Measurements from ENCODE around the gene PORCN. TPM values are rescaled to one million over a fixed set of nuclear protein-coding genes. Genes with fewer than 3 reads are reported as not detected.
A peak's percentile ranks its signal among the peaks of the same experiment; 100 is the strongest.

PORCN gene
- total and polyA plus RNA-seq, 9 of the 15 experiments (the other 6 are each of a cell fraction or from before 2014, with no cell fraction given), result 0.34 to 5.1 (median 2.8) TPM

- Histone ChIP-seq H4K20me1 (replicated peaks; ENCODE audit: control insufficient read depth, insufficient read depth, low read length) (no peaks in the 10 kb centered on the region), H3K4me2 (ENCODE audit: insufficient read depth, low read length) (no peak overlapping the region), H3K9me3 (replicated peaks; ENCODE audit: control insufficient read depth, insufficient read depth, low read depth, low read length) (no peaks in the 10 kb centered on the region), H3K4me3 (no peak overlapping the region), H3K9me1 (ENCODE audit: control insufficient read depth, insufficient read depth, low read length) (peaks cover 4% of the 10 kb centered on the region), H3K9ac (ENCODE audit: insufficient read depth in 1 of 2, low read depth in 2 of 2, low read length in 2 of 2) (no peak overlapping the region), H2AFZ (ENCODE audit: low read depth, low read length) (no peak overlapping the region), H3K27me3 (ENCODE audit: control insufficient read depth in 2 of 2, insufficient read depth in 2 of 2, low read length in 2 of 2) (no peaks in the 10 kb centered on the region), H3K36me3 (ENCODE audit: control insufficient read depth, insufficient read depth, low read length) (peaks cover 10% of the 10 kb centered on the region; the same call in 2 of the 3 replicates), H3K27ac (ENCODE audit: extremely low read depth, low read depth, low read length) (no peak overlapping the region), H3K79me2 (ENCODE audit: control insufficient read depth, insufficient read depth, low read length) (no peaks in the 10 kb centered on the region), H3K4me1 (replicated peaks in 1 of 2; ENCODE audit: control insufficient read depth in 2 of 2, insufficient read depth in 2 of 2, low read length in 2 of 2) (peaks cover 5 to 21% of the 10 kb centered on the region in 2 experiments; a peak in 4 of 5 replicates)
- POLR2A ChIA-PET, result no interaction called here
- FAIRE-seq (no peak), DNase-seq (ENCODE audit: extremely low read depth in 1 of 4, low spot score in 3 of 4) (no peak), ATAC-seq (no peak)
- TF ChIP-seq ZNF146 (CRISPR knock-in tag; IDR thresholded peaks at IDR 0.05; ENCODE audit: unreplicated experiment), result no peak
- WGBS (ENCODE audit: insufficient coverage, low coverage, missing lambda C conversion rate), result 54% methylated on average over 8 of the region's 8 CpGs
- BruUV-seq (replicated peaks), result no TSS peak
- CTCF ChIA-PET (ENCODE audit: low intra/inter-chr PET ratio), result no interaction called here
- in situ Hi-C loops (cut with MboI), result loop anchor here (5.0 to 25.0 kb wide), 2 partner anchors 408 to 628 kb away; no protein-coding TSS in a partner anchor
- intact Hi-C loops (cut with micrococcal nuclease), result loop anchor here (10.0 kb wide), 1 partner anchor 656 kb away; the partner anchor contains the start of gene ZNF81
These were observed 18.1 kb upstream of the PORCN start for GRCh38 chrX:48490661-48491060.

GRCh38 chrX:48491809-48492208, 17.0 kb upstream of the PORCN start:
- Histone ChIP-seq H3K27ac (ENCODE audit: extremely low read depth, low read depth, low read length) (peak overlapping the region; percentile 12; the same call in 1 of the 3 replicates), H3K9me1 (ENCODE audit: control insufficient read depth, insufficient read depth, low read length) (peaks cover 4% of the 10 kb centered on the region), H2AFZ (ENCODE audit: low read depth, low read length) (no peak overlapping the region; the same call in 1 of the 2 replicates), H3K4me2 (ENCODE audit: insufficient read depth, low read length) (0 out of 2 replicates have a peak overlapping the region, but pooled peaks have one; percentile 27), H4K20me1 (replicated peaks; ENCODE audit: control insufficient read depth, insufficient read depth, low read length) (no peaks in the 10 kb centered on the region), H3K27me3 (ENCODE audit: control insufficient read depth in 2 of 2, insufficient read depth in 2 of 2, low read length in 2 of 2) (no peaks in the 10 kb centered on the region), H3K79me2 (ENCODE audit: control insufficient read depth, insufficient read depth, low read length) (no peaks in the 10 kb centered on the region), H3K9ac (ENCODE audit: insufficient read depth in 1 of 2, low read depth in 2 of 2, low read length in 2 of 2) (no peak overlapping the region), H3K36me3 (ENCODE audit: control insufficient read depth, insufficient read depth, low read length) (peaks cover 4% of the 10 kb centered on the region; the same call in 2 of the 3 replicates), H3K9me3 (replicated peaks; ENCODE audit: control insufficient read depth, insufficient read depth, low read depth, low read length) (no peaks in the 10 kb centered on the region), H3K4me3 (no peak overlapping the region), H3K4me1 (replicated peaks in 1 of 2; ENCODE audit: control insufficient read depth in 2 of 2, insufficient read depth in 2 of 2, low read length in 2 of 2) (peaks cover 9 to 26% of the 10 kb centered on the region in 2 experiments; a peak in 4 of 5 replicates)
- ChIA-PET POLR2A (no interaction called here), CTCF (ENCODE audit: low intra/inter-chr PET ratio) (no interaction called here)
- no peak for ATAC-seq
- FAIRE-seq, result no peak
- BruUV-seq (replicated peaks), result no TSS peak
- in situ Hi-C loops (cut with MboI) (loop anchor here (5.0 to 25.0 kb wide), 2 partner anchors 410 to 630 kb away; no protein-coding TSS in a partner anchor), intact Hi-C loops (cut with micrococcal nuclease) (loop anchor here (10.0 kb wide), 1 partner anchor 657 kb away; the partner anchor contains the start of gene ZNF81)
- DNase-seq (ENCODE audit: extremely low read depth in 1 of 4, low spot score in 3 of 4), result no peak
- WGBS (ENCODE audit: insufficient coverage, low coverage, missing lambda C conversion rate), result 68% methylated on average over 5 of the region's 9 CpGs
- TF ChIP-seq KDM1A (IDR thresholded peaks at IDR 0.05) (peak in 1 of 2 experiments; percentile 11; a peak in 1 of 4 replicates), TBP (optimal IDR thresholded peaks at IDR 0.05; ENCODE audit: low read depth, low read length) (no peak), USF1 (CRISPR knock-in tag; IDR thresholded peaks at IDR 0.05) (peak; percentile 52; the same call in 1 of the 2 replicates)
